IMR-90 (cell line): ENCODE measurements around the gene CRTC1. TPM values are rescaled to one million over a fixed set of nuclear protein-coding genes. Genes with fewer than 3 reads are reported as not detected.

Source experiments
- ATAC-seq: fragments of 200-7000 bp; cut with Tn5 transposase; 2 replicates; pipeline ENCODE4 v1.9.1; 2020; ENCODE audit warnings: low read depth, mild to moderate bottlenecking, moderate library complexity
- BruUV-seq: library from RNA; stranded (reverse); fragments of 400-500 nt; replicated peaks from 2 replicates; lab custom pipeline; 2021; lab: Mats Ljungman, UMichigan
- CTCF ChIA-PET: fragments of 300-600 bp; formaldehyde crosslinking; extraction: SDS; loops from one replicate; lab custom pipeline; 2021; ENCODE audit warnings: antibody characterized with exemption; lab: Yijun Ruan, JAX
- POLR2A ChIA-PET: fragments of 300-600 bp; sonication (Branson Sonifier 250); formaldehyde crosslinking; loops from one replicate; lab custom pipeline; 2022; ENCODE audit warnings: antibody characterized with exemption; ENCODE audit not compliant: unreplicated experiment; lab: Charles Lee
- DNase-seq: peaks from one replicate; pipeline ENCODE4 v3.0.0; 2013
- H2AFZ ChIP-seq: replicated peaks from 2 replicates; pipeline ENCODE3; 2013; ENCODE audit warnings: low read length, mild to moderate bottlenecking; ENCODE audit not compliant: poor library complexity
- H2AK5ac ChIP-seq: 2 replicates; pipeline ENCODE4 v1.6.1; 2013; ENCODE audit warnings: low read depth, low read length, inconsistent platforms
- H2AK9ac ChIP-seq: replicated peaks from 2 replicates; pipeline ENCODE3; 2013; ENCODE audit warnings: mild to moderate bottlenecking, low read depth, low read length, moderate library complexity; ENCODE audit not compliant: poor library complexity
- H2BK120ac ChIP-seq: 2 replicates; pipeline ENCODE4 v1.6.1; 2013; ENCODE audit warnings: low read depth, low read length, inconsistent platforms
- H2BK15ac ChIP-seq: 3 replicates; pipeline ENCODE4 v1.6.1; 2013; ENCODE audit warnings: low read depth, low read length, inconsistent platforms
- H2BK20ac ChIP-seq: 2 replicates; pipeline ENCODE4 v1.6.1; 2013; ENCODE audit warnings: low read depth, mild to moderate bottlenecking, inconsistent platforms, low read length, moderate library complexity
- H2BK5ac ChIP-seq: 2 replicates; pipeline ENCODE4 v1.6.1; 2013; ENCODE audit warnings: mild to moderate bottlenecking, low read depth, low read length, inconsistent platforms; ENCODE audit not compliant: poor library complexity, severe bottlenecking
- H3K14ac ChIP-seq: replicated peaks from 2 replicates; pipeline ENCODE4 v1.6.1; 2013; ENCODE audit warnings: low read depth, low read length, inconsistent platforms
- H3K18ac ChIP-seq: 2 replicates; pipeline ENCODE4 v1.6.1; 2013; ENCODE audit warnings: low read depth, low read length, control low read depth
- H3K23ac ChIP-seq: 2 replicates; pipeline ENCODE4 v1.6.1; 2013; ENCODE audit warnings: low read depth, low read length, inconsistent platforms
- H3K27ac ChIP-seq: 2 replicates; pipeline ENCODE4 v1.5.1; 2013; ENCODE audit warnings: mild to moderate bottlenecking, control low read depth, low read length; ENCODE audit not compliant: insufficient read depth
- H3K27me3 ChIP-seq: 2 replicates; pipeline ENCODE4 v1.6.1; 2013; ENCODE audit warnings: low read length; ENCODE audit not compliant: control insufficient read depth, insufficient read depth
- H3K36me3 ChIP-seq: 2 replicates; pipeline ENCODE4 v1.6.1; 2013; ENCODE audit warnings: low read length, mixed read lengths; ENCODE audit not compliant: control insufficient read depth, insufficient read depth
- H3K4ac ChIP-seq: 2 replicates; pipeline ENCODE4 v1.6.1; 2013; ENCODE audit warnings: low read depth, low read length, inconsistent platforms
- H3K4me1 ChIP-seq: 2 replicates; pipeline ENCODE4 v1.6.1; 2013; ENCODE audit warnings: low read length, mixed read lengths; ENCODE audit not compliant: control insufficient read depth, insufficient read depth
- H3K4me2 ChIP-seq: 2 replicates; pipeline ENCODE4 v1.6.1; 2013; ENCODE audit warnings: low read depth, mild to moderate bottlenecking, control low read depth, low read length, moderate library complexity
- H3K4me3 ChIP-seq: 2 replicates; pipeline ENCODE4 v1.5.1; 2013; ENCODE audit warnings: low read depth, mild to moderate bottlenecking, control low read depth, low read length, moderate library complexity; ENCODE audit not compliant: insufficient read depth
- H3K56ac ChIP-seq: 2 replicates; pipeline ENCODE4 v1.6.1; 2013; ENCODE audit warnings: low read length, inconsistent platforms; ENCODE audit not compliant: insufficient read depth; ENCODE audit errors: extremely low read depth
- H3K79me1 ChIP-seq, 2 experiments: 2 replicates each; pipeline ENCODE4 v1.6.1; 2013; ENCODE audit warnings: low read length in 2 of 2, inconsistent platforms in 1 of 2, low read depth in 1 of 2
- H3K9ac ChIP-seq: 2 replicates; pipeline ENCODE4 v1.6.1; 2013; ENCODE audit warnings: low read depth, low read length, control low read depth
- H3K9me1 ChIP-seq: 2 replicates; pipeline ENCODE4 v1.6.1; 2013; ENCODE audit warnings: low read length, inconsistent platforms; ENCODE audit not compliant: insufficient read depth
- H3K9me3 ChIP-seq: 2 replicates; pipeline ENCODE4 v1.6.1; 2013; ENCODE audit warnings: low read length; ENCODE audit not compliant: control insufficient read depth, insufficient read depth
- H4K20me1 ChIP-seq: 2 replicates; pipeline ENCODE4 v1.6.1; 2013; ENCODE audit warnings: low read length, inconsistent platforms; ENCODE audit not compliant: insufficient read depth
- H4K5ac ChIP-seq: 2 replicates; pipeline ENCODE4 v1.6.1; 2013; ENCODE audit warnings: mild to moderate bottlenecking, low read depth, low read length, control low read depth
- H4K8ac ChIP-seq, 2 experiments: 2 replicates each; pipeline ENCODE4 v1.6.1; 2013; ENCODE audit warnings: low read depth in 2 of 2, low read length in 2 of 2, control low read depth in 1 of 2, inconsistent platforms in 1 of 2
- H4K91ac ChIP-seq: 2 replicates; pipeline ENCODE4 v1.6.1; 2013; ENCODE audit warnings: low read depth, low read length, inconsistent platforms; ENCODE audit not compliant: insufficient read depth
- MAZ ChIP-seq: IDR thresholded peaks from 2 replicates; pipeline ENCODE4 v1.6.1; 2012; ENCODE audit warnings: low read depth, mild to moderate bottlenecking, low read length, improper control_type of control experiment, moderate library complexity, borderline replicate concordance
- WGBS, 2 experiments: methylation state at CpG; one replicate each; pipeline versions ENCODE4 v1.1.5 to v1.1.7; 2013; ENCODE audit warnings: missing lambda C conversion rate in 2 of 2; ENCODE audit not compliant: insufficient read length in 1 of 2; ENCODE audit errors: extremely low coverage in 2 of 2; 5-methylcytosine and 5-hydroxymethylcytosine counted together
- dilution Hi-C: fragments of 300-500 bp; cut with HindIII; formaldehyde crosslinking; loops from one replicate; pipeline ENCODE4 v1.14.3; 2018; ENCODE audit warnings: low sequenced_read_pairs; ENCODE audit not compliant: unreplicated experiment
- in situ Hi-C: fragments of 300-500 bp; cut with MboI; formaldehyde crosslinking; loops from 3 replicates; pipeline ENCODE4 v1.14.3; 2019; ENCODE audit warnings: low sequenced_read_pairs, inconsistent platforms, mixed read lengths
- intact Hi-C: fragments of 100-400 bp; cut with micrococcal nuclease; formaldehyde crosslinking; loops from 2 replicates; pipeline ENCODE4 v1.10.0; 2022
- polyA plus RNA-seq, 3 experiments: library from polyadenylated mRNA; depleted of rRNA; stranded (reverse); fragments of >200 nt; gene quantifications; 2 replicates each; pipeline ENCODE4 v1.2.3, GENCODE V29; 2012; ENCODE audit warnings: low replicate concordance in 1 of 3
- total RNA-seq: library from RNA; depleted of rRNA; stranded (reverse); fragments of >200 nt; gene quantifications from 2 replicates; pipeline ENCODE4 v1.2.3, GENCODE V29; 2012

CRTC1 gene
- total and polyA plus RNA-seq, 2 of the 4 experiments (the other 2 are of a cell fraction), result 0.18 to 5.7 TPM

DNA sequence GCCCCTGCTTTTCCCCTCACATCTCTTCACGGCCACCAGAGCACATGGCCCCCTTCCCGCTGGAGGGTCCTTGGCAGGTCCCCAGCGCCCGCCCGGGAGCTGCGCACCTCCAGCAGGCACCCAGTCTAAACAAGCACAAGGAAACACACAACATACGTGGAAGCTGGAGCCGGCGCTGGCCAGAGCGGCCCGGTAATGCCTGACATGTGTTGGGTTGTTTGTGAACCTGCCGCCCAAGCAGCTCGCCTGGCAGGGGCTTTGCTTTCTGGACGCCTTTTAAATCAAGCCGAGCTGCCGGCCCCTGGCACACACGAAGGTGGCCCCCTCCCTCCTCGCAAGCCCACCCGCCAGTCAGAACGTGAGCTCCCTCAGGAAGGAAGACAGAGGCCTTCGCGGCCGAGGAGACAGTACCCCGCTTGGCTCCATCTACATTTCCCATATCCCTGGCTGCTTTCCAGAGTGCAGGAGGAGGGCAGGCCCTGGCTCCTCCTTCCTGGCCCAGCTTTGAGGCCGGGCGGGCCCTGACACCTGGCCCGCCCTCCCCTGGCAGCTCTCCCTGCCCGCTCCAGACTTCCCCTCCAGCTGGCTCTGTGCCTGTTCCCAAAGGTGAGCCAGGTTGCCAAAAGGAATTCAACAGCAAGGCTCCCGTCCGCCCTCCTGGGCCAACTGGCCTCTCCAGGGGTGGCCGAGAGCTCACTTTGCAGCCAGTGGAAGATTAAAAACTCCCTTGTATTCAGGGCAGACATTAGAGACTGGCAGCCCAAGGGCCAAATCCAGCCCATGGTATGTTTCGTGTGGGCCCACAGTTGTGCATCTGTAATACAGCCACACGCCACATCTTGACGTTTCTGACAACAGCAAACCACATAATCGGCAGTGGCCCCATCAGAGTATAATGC is 78.9 kb downstream of the CRTC1 start:
- Histone ChIP-seq H3K27me3 (no peaks in the 10 kb centered on the region), H2BK20ac (no peak overlapping the region), H3K4me1 (peaks cover 4% of the 10 kb centered on the region), H3K9ac (no peak overlapping the region), H2BK120ac (no peak overlapping the region), H2BK15ac (no peak overlapping the region), H2AK9ac (peak overlapping the region; percentile 13), H3K18ac (no peak overlapping the region), H3K36me3 (peaks cover 3% of the 10 kb centered on the region; the same call in 1 of the 2 replicates), H4K8ac (no peak overlapping the region), H4K91ac (no peak overlapping the region), H4K5ac (no peak overlapping the region), H3K9me1 (0 out of 2 replicates have a peak, but pooled peaks cover 3% of the 10 kb centered on the region), H3K23ac (no peak overlapping the region), H2BK5ac (no peak overlapping the region), H3K9me3 (no peaks in the 10 kb centered on the region), H3K14ac (no peak overlapping the region), H3K79me1 (no peaks in the 10 kb centered on the region), H3K4ac (no peak overlapping the region), H4K20me1 (no peaks in the 10 kb centered on the region), H3K27ac (no peak overlapping the region), H2AFZ (no peak overlapping the region), H3K4me3 (no peak overlapping the region), H3K4me2 (no peak overlapping the region), H2AK5ac (no peak overlapping the region), H3K56ac (no peak overlapping the region)
- intact Hi-C loops (no loop called here), dilution Hi-C loops (no loop called here), in situ Hi-C loops (no loop called here)
- ATAC-seq (no peak; the same call in 1 of the 2 replicates), DNase-seq (no peak)
- CTCF ChIA-PET, result interaction anchor here (0.9 kb wide), 1 partner anchor 9 kb away, joined by 3 read pairs; no protein-coding TSS in a partner anchor
- BruUV-seq, result no TSS peak
- 72% methylated on average over 9 of the region's 35 CpGs; no CpG with 5 or more reads in 1 of the 2 experiments for WGBS, 2 experiments
- no peak for TF ChIP-seq MAZ
- POLR2A ChIA-PET, result no interaction called here
